ENCODE results near the gene UBFD1.
"Not testable (repeated sequence)": the region's sequence is repeated elsewhere in the genome, so short reads cannot be mapped to it uniquely, and the experiment has no call there.

Gene UBFD1

GRCh38 chr16:23539984-23540816 is 17.3 kb upstream of the UBFD1 start:
- H3K36me3 ChIP-seq (replicated peaks; ENCODE audit: low read depth, low read length), result peaks cover 33% of the 10 kb centered on the region
- peaks cover 17% of the 10 kb centered on the region for H3K4me1 ChIP-seq (ENCODE audit: low read length)
- H3K9ac ChIP-seq (ENCODE audit: low read length), result no peak overlapping the region
- H4K20me1 ChIP-seq (ENCODE audit: insufficient read depth, low read length), result no peaks in the 10 kb centered on the region
- no peak overlapping the region for H3K4me2 ChIP-seq (ENCODE audit: low read length)
- H3K4me3 ChIP-seq (ENCODE audit: low read length), result no peak overlapping the region
- H3K9me3 ChIP-seq (ENCODE audit: insufficient read depth, low read length), result no peaks in the 10 kb centered on the region
- H2AFZ ChIP-seq (ENCODE audit: low read depth, low read length), result no peak overlapping the region
- no peak overlapping the region for H3K27ac ChIP-seq (ENCODE audit: low read length)
- H3K79me2 ChIP-seq (ENCODE audit: low read length), result peaks cover 2% of the 10 kb centered on the region
- no peak for TF ChIP-seq CTCF (IDR thresholded peaks at IDR 0.05; ENCODE audit: low read depth, low read length)
- no peak for TF ChIP-seq EZH2phosphoT487 (IDR thresholded peaks at IDR 0.05; ENCODE audit: low read depth)
- no peaks in the 10 kb centered on the region for H3K27me3 ChIP-seq (ENCODE audit: low read depth, low read length)

GRCh38 chr16:23540817-23541178 is 16.7 kb upstream of the UBFD1 start:
- not testable (repeated sequence) for H3K27ac ChIP-seq (ENCODE audit: low read length); H3K9me3 ChIP-seq (ENCODE audit: insufficient read depth, low read length); H3K9ac ChIP-seq (ENCODE audit: low read length); H4K20me1 ChIP-seq (ENCODE audit: insufficient read depth, low read length); H2AFZ ChIP-seq (ENCODE audit: low read depth, low read length); H3K4me2 ChIP-seq (ENCODE audit: low read length); H3K27me3 ChIP-seq (ENCODE audit: low read depth, low read length); H3K4me3 ChIP-seq (ENCODE audit: low read length); H3K79me2 ChIP-seq (ENCODE audit: low read length)
- Histone ChIP-seq H3K4me1 (ENCODE audit: low read length) (peaks cover 23% of the 10 kb centered on the region), H3K36me3 (replicated peaks; ENCODE audit: low read depth, low read length) (peaks cover 35% of the 10 kb centered on the region)

- peak overlapping the region; percentile 70 for H3K27ac ChIP-seq (ENCODE audit: low read length)
- H3K9ac ChIP-seq (ENCODE audit: low read length), result peak overlapping the region; percentile 28; the same call in 1 of the 2 replicates
- H3K4me2 ChIP-seq (ENCODE audit: low read length), result peak overlapping the region; percentile 27
- H3K4me3 ChIP-seq (ENCODE audit: low read length), result no peak overlapping the region
- H4K20me1 ChIP-seq (ENCODE audit: insufficient read depth, low read length), result no peaks in the 10 kb centered on the region
- peaks cover 45% of the 10 kb centered on the region for H3K36me3 ChIP-seq (replicated peaks; ENCODE audit: low read depth, low read length)
- H2AFZ ChIP-seq (ENCODE audit: low read depth, low read length), result no peak overlapping the region
- no peaks in the 10 kb centered on the region for H3K9me3 ChIP-seq (ENCODE audit: insufficient read depth, low read length)
- TF ChIP-seq CTCF (IDR thresholded peaks at IDR 0.05; ENCODE audit: low read depth, low read length) (no peak), EZH2phosphoT487 (IDR thresholded peaks at IDR 0.05; ENCODE audit: low read depth) (no peak)
- H3K27me3 ChIP-seq (ENCODE audit: low read depth, low read length), result no peaks in the 10 kb centered on the region
- H3K79me2 ChIP-seq (ENCODE audit: low read length), result peaks cover 15% of the 10 kb centered on the region
- peaks cover 43% of the 10 kb centered on the region for H3K4me1 ChIP-seq (ENCODE audit: low read length)
These were observed 13.1 kb upstream of the UBFD1 start for GRCh38 chr16:23544436-23544835.

GRCh38 chr16:23549938-23550337 is 7.6 kb upstream of the UBFD1 start:
- TF ChIP-seq EZH2phosphoT487 (IDR thresholded peaks at IDR 0.05; ENCODE audit: low read depth) (no peak), CTCF (IDR thresholded peaks at IDR 0.05; ENCODE audit: low read depth, low read length) (no peak)
- Histone ChIP-seq H3K27me3 (ENCODE audit: low read depth, low read length) (no peaks in the 10 kb centered on the region), H3K36me3 (replicated peaks; ENCODE audit: low read depth, low read length) (peaks cover 57% of the 10 kb centered on the region), H3K4me2 (ENCODE audit: low read length) (no peak overlapping the region), H3K9me3 (ENCODE audit: insufficient read depth, low read length) (no peaks in the 10 kb centered on the region), H4K20me1 (ENCODE audit: insufficient read depth, low read length) (no peaks in the 10 kb centered on the region), H3K27ac (ENCODE audit: low read length) (no peak overlapping the region), H3K9ac (ENCODE audit: low read length) (no peak overlapping the region), H2AFZ (ENCODE audit: low read depth, low read length) (no peak overlapping the region), H3K4me1 (ENCODE audit: low read length) (peaks cover 29% of the 10 kb centered on the region), H3K79me2 (ENCODE audit: low read length) (peaks cover 32% of the 10 kb centered on the region), H3K4me3 (ENCODE audit: low read length) (no peak overlapping the region)

Measured in OCI-LY3 (cell line).